NCI-H2107 treated with DMSO at 0.1 percent for 48 hours (cell line): ENCODE measurements around the gene SKI.

Source experiments
- DNase-seq: peaks from one replicate; lab custom pipeline; 2025; ENCODE audit not compliant: unreplicated experiment; lab: John Stamatoyannopoulos, UW

Gene SKI

GRCh38 chr1:2348346-2349325 lies 120.5 kb downstream of the SKI start:
- DNase-seq, result no peak

- no peak for DNase-seq
Measured at GRCh38 chr1:2349806-2350205, 121.7 kb downstream of the SKI start.

- DNase-seq, result no peak
Measured at GRCh38 chr1:2350501-2350900, 122.4 kb downstream of the SKI start.

GRCh38 chr1:2350911-2351655 lies 123.0 kb downstream of the SKI start:
- no peak for DNase-seq

GRCh38 chr1:2351723-2352122 lies 123.6 kb downstream of the SKI start:
- DNase-seq, result no peak

GRCh38 chr1:2352341-2352896 lies 124.3 kb downstream of the SKI start:
- DNase-seq, result no peak

- DNase-seq, result no peak
Measured at GRCh38 chr1:2352897-2353550, 124.9 kb downstream of the SKI start.

- no peak for DNase-seq
Measured at GRCh38 chr1:2353551-2354438, 125.7 kb downstream of the SKI start.

GRCh38 chr1:2354511-2355372 lies 126.6 kb downstream of the SKI start:
- no peak for DNase-seq

- DNase-seq, result no peak
Measured at GRCh38 chr1:2355373-2356261, 127.5 kb downstream of the SKI start.

GRCh38 chr1:2356401-2356800 lies 128.3 kb downstream of the SKI start:
- DNase-seq, result no peak

GRCh38 chr1:2356911-2357845 lies 129.1 kb downstream of the SKI start:
- DNase-seq, result no peak

GRCh38 chr1:2358072-2358471 lies 130.0 kb downstream of the SKI start:
- DNase-seq, result no peak

GRCh38 chr1:2358651-2359640 lies 130.8 kb downstream of the SKI start:
- DNase-seq, result no peak
